ENCODE results near the gene DHRS1. TPM values are rescaled to one million over a fixed set of nuclear protein-coding genes. Genes with fewer than 3 reads are reported as not detected.

DHRS1 gene
- polyA plus RNA-seq, 2 donors, result 92.6 to 97.6 TPM

- Histone ChIP-seq H3K27ac (ENCODE audit: low read depth in 2 of 2, low read length in 1 of 2) (peak overlapping the region in 1 of 2 donors; percentile 11), H3K4me3 (ENCODE audit: low read depth in 1 of 2, low read length in 2 of 2) (peak overlapping the region in 1 of 2 donors; percentile 90), H3K4me1 (ENCODE audit: control insufficient read depth in 2 of 2, insufficient read depth in 2 of 2, low read length in 1 of 2) (peaks cover 4 to 15% of the 10 kb centered on the region in 2 donors), H3K27me3 (ENCODE audit: control insufficient read depth in 1 of 2, insufficient read depth in 2 of 2, low read length in 2 of 2) (no peaks in the 10 kb centered on the region), H3K9me3 (ENCODE audit: control insufficient read depth in 2 of 2, insufficient read depth in 1 of 2, low read depth in 1 of 2, low read length in 1 of 2) (no peaks in the 10 kb centered on the region), H3K36me3 (ENCODE audit: control insufficient read depth in 2 of 2, insufficient read depth in 2 of 2, low read length in 1 of 2) (peaks cover 13 to 35% of the 10 kb centered on the region in 2 donors)
- 93 to 95% methylated on average over 12 to 14 of the region's 14 CpGs for WGBS, 2 donors
Measured at GRCh38 chr14:24269910-24270536, 29.6 kb downstream of the DHRS1 start.

DNA sequence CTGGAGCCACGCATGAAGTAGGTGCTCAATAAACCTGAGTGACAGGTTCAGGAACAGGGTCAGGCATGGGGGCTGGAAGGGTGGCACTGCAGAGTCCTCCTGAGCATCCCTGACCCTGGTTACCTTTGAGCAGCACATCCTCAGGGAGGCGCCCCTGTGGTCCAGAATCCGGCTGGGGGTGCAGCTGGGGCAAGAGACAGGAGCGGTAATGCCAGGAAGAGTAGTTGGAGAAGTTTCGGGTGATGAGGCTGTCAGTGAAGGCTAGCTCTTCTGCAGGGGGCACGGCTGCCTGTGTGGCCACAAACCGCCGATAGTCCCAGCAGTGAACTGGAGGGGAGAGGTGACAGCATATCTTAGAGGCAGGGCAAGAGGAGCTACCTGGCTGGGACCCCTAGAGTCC is 30.2 kb downstream of the DHRS1 start:
- Histone ChIP-seq H3K27ac (ENCODE audit: low read depth in 2 of 2, low read length in 1 of 2) (no peak overlapping the region), H3K27me3 (ENCODE audit: control insufficient read depth in 1 of 2, insufficient read depth in 2 of 2, low read length in 2 of 2) (no peaks in the 10 kb centered on the region), H3K4me3 (ENCODE audit: low read depth in 1 of 2, low read length in 2 of 2) (no peak overlapping the region), H3K36me3 (ENCODE audit: control insufficient read depth in 2 of 2, insufficient read depth in 2 of 2, low read length in 1 of 2) (peaks cover 13 to 35% of the 10 kb centered on the region in 2 donors), H3K9me3 (ENCODE audit: control insufficient read depth in 2 of 2, insufficient read depth in 1 of 2, low read depth in 1 of 2, low read length in 1 of 2) (no peaks in the 10 kb centered on the region), H3K4me1 (ENCODE audit: control insufficient read depth in 2 of 2, insufficient read depth in 2 of 2, low read length in 1 of 2) (peaks cover 4 to 18% of the 10 kb centered on the region in 2 donors)
- WGBS, 2 donors, result 93 to 96% methylated on average over 8 of the region's 8 CpGs

- Histone ChIP-seq H3K27ac (ENCODE audit: low read depth in 2 of 2, low read length in 1 of 2) (no peak overlapping the region), H3K4me3 (ENCODE audit: low read depth in 1 of 2, low read length in 2 of 2) (no peak overlapping the region), H3K4me1 (ENCODE audit: control insufficient read depth in 2 of 2, insufficient read depth in 2 of 2, low read length in 1 of 2) (peaks cover 4 to 21% of the 10 kb centered on the region in 2 donors), H3K9me3 (ENCODE audit: control insufficient read depth in 2 of 2, insufficient read depth in 1 of 2, low read depth in 1 of 2, low read length in 1 of 2) (no peaks in the 10 kb centered on the region), H3K36me3 (ENCODE audit: control insufficient read depth in 2 of 2, insufficient read depth in 2 of 2, low read length in 1 of 2) (peaks cover 13 to 35% of the 10 kb centered on the region in 2 donors), H3K27me3 (ENCODE audit: control insufficient read depth in 1 of 2, insufficient read depth in 2 of 2, low read length in 2 of 2) (no peaks in the 10 kb centered on the region)
- WGBS, 2 donors, result 90 to 94% methylated on average over 9 of the region's 9 CpGs
Measured at GRCh38 chr14:24268225-24268624, 31.4 kb downstream of the DHRS1 start.

GRCh38 chr14:24267516-24267915 is 32.1 kb downstream of the DHRS1 start:
- Histone ChIP-seq H3K4me3 (ENCODE audit: low read depth in 1 of 2, low read length in 2 of 2) (no peak overlapping the region), H3K27me3 (ENCODE audit: control insufficient read depth in 1 of 2, insufficient read depth in 2 of 2, low read length in 2 of 2) (no peaks in the 10 kb centered on the region), H3K27ac (ENCODE audit: low read depth in 2 of 2, low read length in 1 of 2) (no peak overlapping the region), H3K4me1 (ENCODE audit: control insufficient read depth in 2 of 2, insufficient read depth in 2 of 2, low read length in 1 of 2) (peaks cover 4 to 24% of the 10 kb centered on the region in 2 donors), H3K9me3 (ENCODE audit: control insufficient read depth in 2 of 2, insufficient read depth in 1 of 2, low read depth in 1 of 2, low read length in 1 of 2) (no peaks in the 10 kb centered on the region), H3K36me3 (ENCODE audit: control insufficient read depth in 2 of 2, insufficient read depth in 2 of 2, low read length in 1 of 2) (peaks cover 13 to 35% of the 10 kb centered on the region in 2 donors)
- 94 to 95% methylated on average over 9 of the region's 9 CpGs for WGBS, 2 donors

- Histone ChIP-seq H3K27me3 (ENCODE audit: control insufficient read depth in 1 of 2, insufficient read depth in 2 of 2, low read length in 2 of 2) (no peaks in the 10 kb centered on the region), H3K9me3 (ENCODE audit: control insufficient read depth in 2 of 2, insufficient read depth in 1 of 2, low read depth in 1 of 2, low read length in 1 of 2) (no peaks in the 10 kb centered on the region), H3K27ac (ENCODE audit: low read depth in 2 of 2, low read length in 1 of 2) (peak overlapping the region; percentile 94 to 95), H3K36me3 (ENCODE audit: control insufficient read depth in 2 of 2, insufficient read depth in 2 of 2, low read length in 1 of 2) (peaks cover 13 to 41% of the 10 kb centered on the region in 2 donors), H3K4me3 (ENCODE audit: low read depth in 1 of 2, low read length in 2 of 2) (peak overlapping the region in 1 of 2 donors; percentile 2), H3K4me1 (ENCODE audit: control insufficient read depth in 2 of 2, insufficient read depth in 2 of 2, low read length in 1 of 2) (peaks cover 4 to 24% of the 10 kb centered on the region in 2 donors)
- 88 to 92% methylated on average over 18 of the region's 18 CpGs for WGBS, 2 donors
Measured at GRCh38 chr14:24266344-24267244, 33.0 kb downstream of the DHRS1 start.

GRCh38 chr14:24264298-24264697 is 35.3 kb downstream of the DHRS1 start:
- Histone ChIP-seq H3K4me1 (ENCODE audit: control insufficient read depth in 2 of 2, insufficient read depth in 2 of 2, low read length in 1 of 2) (peaks cover 5 to 25% of the 10 kb centered on the region in 2 donors), H3K4me3 (ENCODE audit: low read depth in 1 of 2, low read length in 2 of 2) (peak overlapping the region in 1 of 2 donors; percentile 53), H3K36me3 (ENCODE audit: control insufficient read depth in 2 of 2, insufficient read depth in 2 of 2, low read length in 1 of 2) (peaks cover 13 to 49% of the 10 kb centered on the region in 2 donors), H3K27ac (ENCODE audit: low read depth in 2 of 2, low read length in 1 of 2) (peak overlapping the region; percentile 94 to 95), H3K9me3 (ENCODE audit: control insufficient read depth in 2 of 2, insufficient read depth in 1 of 2, low read depth in 1 of 2, low read length in 1 of 2) (no peaks in the 10 kb centered on the region), H3K27me3 (ENCODE audit: control insufficient read depth in 1 of 2, insufficient read depth in 2 of 2, low read length in 2 of 2) (no peaks in the 10 kb centered on the region)
- 49 to 61% methylated on average over 6 of the region's 6 CpGs for WGBS, 2 donors

DNA sequence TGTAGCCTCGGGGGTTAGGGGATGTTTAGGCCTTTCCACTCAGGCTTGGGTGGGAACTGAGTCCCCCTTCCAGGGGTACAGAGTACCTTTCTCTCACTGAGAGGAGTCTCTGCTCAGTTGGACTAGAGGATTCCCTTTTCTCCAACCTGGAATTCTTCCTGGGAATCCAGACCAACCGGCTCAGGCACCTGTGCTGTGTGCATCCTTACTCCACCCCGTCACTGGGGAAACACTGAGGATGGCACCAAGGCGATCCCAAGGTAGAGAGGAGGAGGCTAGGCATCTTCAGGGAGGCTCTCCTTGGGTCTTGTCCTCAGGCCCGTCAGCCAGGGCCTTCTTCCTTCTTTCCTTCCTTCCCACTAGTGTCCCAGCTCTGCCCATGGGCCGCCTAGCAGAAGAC is 35.7 kb downstream of the DHRS1 start:
- 44 to 60% methylated on average over 6 of the region's 6 CpGs for WGBS, 2 donors
- H3K4me1 ChIP-seq (ENCODE audit: control insufficient read depth in 2 of 2, insufficient read depth in 2 of 2, low read length in 1 of 2), result peaks cover 6 to 29% of the 10 kb centered on the region in 2 donors
- peaks cover 13 to 49% of the 10 kb centered on the region in 2 donors for H3K36me3 ChIP-seq (ENCODE audit: control insufficient read depth in 2 of 2, insufficient read depth in 2 of 2, low read length in 1 of 2)

GRCh38 chr14:24262821-24263733 is 36.5 kb downstream of the DHRS1 start, which contains the start of gene TGM1:
TGM1 (minus strand) TSS chr14:24263177; CDS start chr14:24262352, 825 bp downstream.
- Histone ChIP-seq H3K27me3 (ENCODE audit: control insufficient read depth in 1 of 2, insufficient read depth in 2 of 2, low read length in 2 of 2) (no peaks in the 10 kb centered on the region), H3K4me1 (ENCODE audit: control insufficient read depth in 2 of 2, insufficient read depth in 2 of 2, low read length in 1 of 2) (peaks cover 6 to 34% of the 10 kb centered on the region in 2 donors), H3K27ac (ENCODE audit: low read depth in 2 of 2, low read length in 1 of 2) (peak within 1 kb of the TSS; percentile 94 to 95), H3K36me3 (ENCODE audit: control insufficient read depth in 2 of 2, insufficient read depth in 2 of 2, low read length in 1 of 2) (peaks cover 10 to 49% of the 10 kb centered on the region in 2 donors), H3K4me3 (ENCODE audit: low read depth in 1 of 2, low read length in 2 of 2) (peak within 1 kb of the TSS; percentile 53 to 62), H3K9me3 (ENCODE audit: control insufficient read depth in 2 of 2, insufficient read depth in 1 of 2, low read depth in 1 of 2, low read length in 1 of 2) (no peaks in the 10 kb centered on the region)
- WGBS, 2 donors, result 65 to 70% methylated on average over 14 of the region's 14 CpGs

More for the DNA sequence above, 35.7 kb downstream of the DHRS1 start:
- no peaks in the 10 kb centered on the region for H3K9me3 ChIP-seq (ENCODE audit: control insufficient read depth in 2 of 2, insufficient read depth in 1 of 2, low read depth in 1 of 2, low read length in 1 of 2)
- H3K27me3 ChIP-seq (ENCODE audit: control insufficient read depth in 1 of 2, insufficient read depth in 2 of 2, low read length in 2 of 2), result no peaks in the 10 kb centered on the region
- H3K27ac ChIP-seq (ENCODE audit: low read depth in 2 of 2, low read length in 1 of 2), result peak overlapping the region; percentile 94 to 95
- peak overlapping the region; percentile 53 to 62 for H3K4me3 ChIP-seq (ENCODE audit: low read depth in 1 of 2, low read length in 2 of 2)

DNA sequence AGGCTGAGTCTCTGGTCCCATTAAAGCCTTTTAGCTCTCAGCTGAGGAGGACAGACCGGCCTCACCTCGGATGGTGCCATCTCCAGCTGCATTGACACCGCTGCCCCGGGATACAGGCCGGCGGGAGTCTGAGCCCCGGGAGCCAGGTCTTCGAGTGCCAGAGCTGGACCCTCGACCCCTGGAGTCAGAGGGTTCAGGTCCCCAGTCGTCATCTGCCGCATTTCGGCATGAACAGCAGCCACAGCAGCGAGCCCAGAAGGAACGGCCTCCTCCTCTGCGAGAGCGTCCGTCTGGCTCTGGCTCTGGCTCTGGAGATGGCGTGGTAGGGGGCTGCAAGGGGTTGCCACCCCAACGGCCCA is 37.6 kb downstream of the DHRS1 start:
- 87 to 93% methylated on average over 19 of the region's 19 CpGs for WGBS, 2 donors
- H3K36me3 ChIP-seq (ENCODE audit: control insufficient read depth in 2 of 2, insufficient read depth in 2 of 2, low read length in 1 of 2), result peaks cover 8 to 43% of the 10 kb centered on the region in 2 donors

More for the DNA sequence above, 37.6 kb downstream of the DHRS1 start:
- peak overlapping the region; percentile 53 to 62 for H3K4me3 ChIP-seq (ENCODE audit: low read depth in 1 of 2, low read length in 2 of 2)
- no peaks in the 10 kb centered on the region for H3K9me3 ChIP-seq (ENCODE audit: control insufficient read depth in 2 of 2, insufficient read depth in 1 of 2, low read depth in 1 of 2, low read length in 1 of 2)
- peaks cover 2 to 34% of the 10 kb centered on the region in 2 donors for H3K4me1 ChIP-seq (ENCODE audit: control insufficient read depth in 2 of 2, insufficient read depth in 2 of 2, low read length in 1 of 2)
- peak overlapping the region; percentile 94 to 95 for H3K27ac ChIP-seq (ENCODE audit: low read depth in 2 of 2, low read length in 1 of 2)
- H3K27me3 ChIP-seq (ENCODE audit: control insufficient read depth in 1 of 2, insufficient read depth in 2 of 2, low read length in 2 of 2), result no peaks in the 10 kb centered on the region
